DMS153 treated with DMSO at 0.1 percent for 48 hours (cell line): ENCODE measurements around the gene SCGN.

ENCODE experiments used
- DNase-seq: peaks from one replicate; lab custom pipeline; 2025; ENCODE audit not compliant: unreplicated experiment; lab: John Stamatoyannopoulos, UW

Gene SCGN

GRCh38 chr6:25652007-25652515, at the start of gene SCGN:
Gene SCGN, plus strand, starts transcription at chr6:25652215. Its CDS starts 189 bp downstream, at chr6:25652404.
- peak; percentile 24 for DNase-seq

GRCh38 chr6:25602674-25602982, 49.4 kb upstream of the SCGN start:
- no peak for DNase-seq

GRCh38 chr6:25603251-25603650, 48.8 kb upstream of the SCGN start:
- DNase-seq: no peak

- no peak for DNase-seq
Observed at GRCh38 chr6:25606151-25606550, 45.9 kb upstream of the SCGN start.

GRCh38 chr6:25608558-25609174, 43.3 kb upstream of the SCGN start:
- no peak for DNase-seq

- DNase-seq: no peak
Observed at GRCh38 chr6:25612666-25613065, 39.3 kb upstream of the SCGN start.

- DNase-seq: no peak
Observed at GRCh38 chr6:25613415-25613814, 38.6 kb upstream of the SCGN start.

GRCh38 chr6:25614052-25614451, 38.0 kb upstream of the SCGN start:
- no peak for DNase-seq

- no peak for DNase-seq
Observed at GRCh38 chr6:25615471-25615870, 36.5 kb upstream of the SCGN start.

- no peak for DNase-seq
Observed at GRCh38 chr6:25617997-25618396, 34.0 kb upstream of the SCGN start.

GRCh38 chr6:25619217-25619616, 32.8 kb upstream of the SCGN start:
- no peak for DNase-seq

GRCh38 chr6:25620391-25620790, 31.6 kb upstream of the SCGN start:
- no peak for DNase-seq

- no peak for DNase-seq
Observed at GRCh38 chr6:25623065-25623464, 28.9 kb upstream of the SCGN start.

- DNase-seq: no peak
Observed at GRCh38 chr6:25623879-25624278, 28.1 kb upstream of the SCGN start.

- DNase-seq: no peak
Observed at GRCh38 chr6:25627001-25627400, 25.0 kb upstream of the SCGN start.

- no peak for DNase-seq
Observed at GRCh38 chr6:25628471-25629197, 23.4 kb upstream of the SCGN start.

GRCh38 chr6:25629198-25629576, 22.8 kb upstream of the SCGN start:
- peak; percentile 76 for DNase-seq

GRCh38 chr6:25630508-25631278, 21.3 kb upstream of the SCGN start:
- DNase-seq: no peak

GRCh38 chr6:25635886-25636317, 16.1 kb upstream of the SCGN start:
- DNase-seq: no peak

GRCh38 chr6:25637211-25637610, 14.8 kb upstream of the SCGN start:
- no peak for DNase-seq

GRCh38 chr6:25637960-25638434, 14.0 kb upstream of the SCGN start:
- peak; percentile 50 for DNase-seq

GRCh38 chr6:25639653-25640052, 12.4 kb upstream of the SCGN start:
- DNase-seq: no peak
